NCI-H82 treated with DMSO at 0.1 percent for 48 hours (cell line): ENCODE data around the gene GATA6.
"Not testable (repeated sequence)": the region's sequence is repeated elsewhere in the genome, so short reads cannot be mapped to it uniquely, and the experiment has no call there.

Experiments used
- DNase-seq: peaks from one replicate; lab custom pipeline; 2025; ENCODE audit not compliant: unreplicated experiment; lab: John Stamatoyannopoulos, UW

The GATA6 gene

GRCh38 chr18:22203536-22204213, 34.3 kb downstream of the GATA6 start:
- DNase-seq = no peak

- no peak for DNase-seq
These were observed 34.8 kb downstream of the GATA6 start for GRCh38 chr18:22204214-22204536.

DNA sequence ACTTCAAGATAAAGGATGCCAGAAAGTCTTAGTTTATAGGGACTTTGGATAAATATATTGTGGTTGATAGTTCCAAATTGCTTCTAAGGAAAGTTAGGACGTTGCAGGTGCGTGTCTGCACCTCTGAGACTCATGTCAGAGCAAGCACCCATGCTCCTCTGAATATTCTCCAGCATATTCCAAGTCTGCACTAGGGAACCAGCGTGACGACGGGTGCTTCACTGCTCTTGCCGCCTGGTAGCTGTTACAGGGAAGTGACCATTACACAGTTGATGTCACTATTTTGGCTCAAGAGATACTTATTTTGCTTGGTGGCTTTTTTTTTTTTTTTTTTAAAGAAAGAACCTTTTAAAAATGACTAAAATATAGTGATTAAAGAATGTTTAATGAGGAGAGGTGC, 35.6 kb downstream of the GATA6 start:
- DNase-seq = no peak

GRCh38 chr18:22207021-22207758, 37.8 kb downstream of the GATA6 start:
- no peak for DNase-seq

DNA sequence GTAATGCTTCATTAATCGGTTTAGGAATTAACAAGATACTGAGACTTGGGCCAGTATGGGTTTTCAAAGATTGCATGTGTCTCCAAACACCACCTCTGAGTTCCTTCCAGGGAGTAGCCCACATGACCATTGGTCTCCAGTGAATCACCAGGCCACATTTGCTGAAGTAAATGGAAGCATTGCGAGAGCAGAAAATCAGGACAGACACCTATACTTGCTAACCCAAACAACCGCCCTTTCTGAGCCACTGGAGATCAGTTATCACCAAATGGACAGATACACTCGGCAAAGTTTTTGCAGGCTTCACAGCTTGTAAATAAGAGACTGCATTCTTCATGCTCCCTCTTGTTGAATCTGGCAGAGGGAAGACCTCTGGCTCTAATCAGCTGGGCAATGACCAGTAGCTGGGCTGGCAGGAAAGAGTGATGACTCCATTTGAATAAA, 40.9 kb downstream of the GATA6 start:
- DNase-seq = no peak

DNA sequence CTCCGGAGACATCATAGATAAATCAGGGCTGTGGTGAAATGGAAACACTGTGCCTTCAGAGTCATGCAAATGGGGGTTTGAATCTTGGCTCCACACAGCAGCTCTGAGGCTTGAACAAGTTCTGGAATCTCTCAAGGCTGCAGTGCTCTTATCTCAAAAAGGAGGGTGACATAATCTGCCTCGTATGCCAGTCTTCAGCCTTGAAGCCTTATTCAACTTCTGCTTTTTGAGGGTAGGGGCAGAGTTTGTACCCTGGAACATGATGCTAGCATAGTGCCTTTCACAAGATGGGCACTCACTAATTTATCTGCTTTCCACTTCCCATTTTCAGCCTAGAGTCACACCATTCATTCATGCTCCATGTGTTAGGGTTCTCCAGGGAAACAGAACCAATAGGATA, 42.3 kb downstream of the GATA6 start:
- DNase-seq = no peak

DNA sequence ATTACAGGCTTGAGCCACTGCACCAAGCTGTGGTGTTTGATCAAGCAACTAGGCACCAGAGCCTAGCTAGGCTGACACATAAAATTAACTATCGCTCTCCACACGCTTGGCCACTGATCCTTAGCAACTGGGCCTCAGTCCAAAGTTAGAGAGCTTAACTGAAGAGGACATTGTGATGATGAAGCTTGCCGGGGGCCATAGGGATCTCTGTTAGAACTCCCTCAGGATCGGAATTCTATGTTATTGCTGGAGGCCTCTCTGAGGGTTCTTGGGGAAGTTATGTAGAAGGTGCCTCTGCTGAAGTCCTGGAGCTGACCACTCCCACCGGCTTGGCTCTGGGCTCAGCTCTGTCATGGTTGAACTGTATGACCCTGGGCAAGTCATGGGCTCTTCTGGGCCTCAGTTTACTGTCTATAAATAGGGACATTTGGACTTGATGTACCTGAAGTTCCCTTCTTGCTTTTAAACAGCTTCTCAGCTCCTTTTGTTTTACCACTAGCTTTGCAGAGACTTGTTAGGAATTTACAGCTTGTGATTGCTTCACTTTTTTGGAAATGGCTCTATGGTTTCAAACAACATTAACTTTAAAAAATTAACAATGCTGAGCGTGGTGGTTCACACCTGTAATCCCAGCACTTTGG, 44.1 kb downstream of the GATA6 start:
- no peak for DNase-seq

GRCh38 chr18:22214731-22215528, 45.5 kb downstream of the GATA6 start:
- no peak for DNase-seq

GRCh38 chr18:22218835-22219234, 49.4 kb downstream of the GATA6 start:
- DNase-seq = no peak

DNA sequence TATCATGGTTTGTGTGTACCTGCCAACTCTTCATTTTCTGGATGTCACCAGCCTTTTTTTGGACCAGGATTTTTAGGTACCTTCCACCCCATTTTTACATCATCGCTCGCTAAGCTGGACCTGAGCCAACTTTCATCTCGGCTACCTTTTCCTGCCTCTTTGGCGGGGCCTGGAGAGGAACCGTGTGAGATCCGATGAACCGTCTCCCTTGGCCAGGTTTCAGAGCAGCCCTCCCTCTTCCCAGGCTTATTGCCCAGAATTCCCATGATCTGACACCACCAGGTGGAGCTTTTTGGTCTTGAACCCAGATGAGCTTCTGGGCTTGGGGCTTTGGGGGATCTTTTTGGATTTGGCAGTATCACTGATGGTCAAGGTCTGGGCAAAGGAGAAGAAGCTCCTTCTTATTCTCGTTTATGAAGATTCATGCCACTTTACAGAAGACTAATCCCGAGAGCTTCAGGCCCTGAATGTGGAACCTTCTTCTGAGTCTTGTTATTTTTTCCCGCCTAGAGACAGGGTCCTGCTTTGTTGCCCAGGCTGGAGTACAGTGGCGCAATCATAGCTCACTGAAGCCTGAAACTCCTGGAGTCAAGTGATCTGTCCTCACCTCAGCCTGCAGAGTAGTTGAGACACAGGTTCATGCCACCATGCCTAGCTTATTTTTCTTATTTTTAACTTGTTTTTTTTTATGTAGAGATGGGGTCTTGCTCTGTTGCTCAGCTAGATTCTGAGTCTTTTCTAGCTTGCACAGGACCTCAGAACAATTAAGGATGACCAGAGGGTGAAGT, 50.4 kb downstream of the GATA6 start:
- DNase-seq = no peak

GRCh38 chr18:22220585-22220984, 51.2 kb downstream of the GATA6 start:
- DNase-seq = not testable (repeated sequence)

- DNase-seq = no peak
These were observed 52.0 kb downstream of the GATA6 start for GRCh38 chr18:22221350-22221749.

DNA sequence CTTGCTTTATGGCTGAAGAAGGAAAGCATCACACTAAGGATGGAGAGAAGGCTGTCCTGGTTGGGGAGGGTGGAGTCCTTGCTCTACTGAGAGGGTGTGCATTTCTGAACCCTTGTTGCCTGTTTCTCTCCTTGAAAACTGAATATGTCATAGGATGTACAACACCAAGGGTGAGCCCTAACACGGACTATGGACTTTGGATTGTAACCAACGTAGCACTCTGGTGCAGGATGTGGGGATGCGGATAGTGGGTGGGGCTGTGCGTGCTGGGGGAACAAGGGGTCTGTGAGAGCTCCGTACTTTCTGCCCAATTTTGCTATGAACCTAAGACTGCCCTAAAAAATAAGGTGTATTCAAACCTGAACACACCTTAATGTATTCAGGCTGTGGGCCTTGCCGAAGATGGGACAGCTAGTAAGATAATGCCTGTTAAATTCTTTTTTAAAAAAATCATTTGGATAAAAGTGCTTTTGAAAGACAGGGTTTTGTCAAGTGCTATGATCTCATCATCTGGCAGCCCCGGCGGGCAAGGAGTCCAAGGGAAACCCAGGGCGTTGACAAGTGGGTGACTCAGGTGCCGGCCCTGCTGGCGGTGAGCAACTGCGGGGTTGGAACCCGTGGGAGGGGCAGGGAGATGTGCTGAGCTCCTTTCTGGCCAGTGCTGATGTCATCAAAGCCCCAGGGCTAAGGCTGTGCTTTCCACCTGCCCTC, 54.0 kb downstream of the GATA6 start:
- DNase-seq = no peak

GRCh38 chr18:22223965-22224322, 54.6 kb downstream of the GATA6 start:
- no peak for DNase-seq

DNA sequence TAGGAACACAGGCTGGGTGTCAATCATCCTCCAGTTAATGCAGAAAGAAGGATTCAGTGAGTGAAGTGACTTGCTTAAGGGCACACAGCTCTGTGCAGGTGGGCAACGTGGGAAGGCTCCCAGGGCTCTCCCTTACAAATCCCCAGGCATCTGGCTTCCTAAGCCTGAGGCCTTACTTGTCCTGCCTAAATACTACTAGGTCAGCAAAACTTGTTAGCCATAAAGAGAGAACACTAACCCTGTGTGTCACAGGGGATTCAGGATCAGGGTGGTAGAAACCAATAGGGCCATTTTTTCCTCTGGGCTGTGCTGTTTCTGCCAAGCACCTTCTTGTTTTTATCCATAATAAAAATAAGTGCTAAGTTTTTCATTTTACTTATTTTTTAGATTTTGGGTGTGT, 55.0 kb downstream of the GATA6 start:
- no peak for DNase-seq

- DNase-seq = no peak
These were observed 57.4 kb downstream of the GATA6 start for GRCh38 chr18:22226801-22227200.

DNA sequence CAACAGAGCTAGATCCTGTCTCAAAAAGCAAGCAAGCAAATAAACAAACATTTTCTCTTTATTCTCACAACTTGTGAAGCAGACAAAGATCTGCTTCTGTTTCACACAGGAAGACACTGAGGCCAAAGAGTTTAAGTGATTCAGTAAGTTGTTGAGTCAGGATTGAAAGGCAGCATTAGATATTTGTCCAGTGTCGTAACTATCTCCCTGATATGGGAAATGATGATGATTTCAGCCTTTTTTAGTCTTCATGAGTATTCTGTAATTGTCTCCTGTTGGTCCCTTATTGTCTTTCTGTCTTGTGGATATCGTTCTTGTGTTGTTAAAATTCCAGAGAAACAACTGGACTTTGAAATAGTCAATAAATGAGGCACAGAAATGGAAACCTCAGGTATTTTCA, 59.6 kb downstream of the GATA6 start:
- DNase-seq = no peak

GRCh38 chr18:22229456-22230124, 60.2 kb downstream of the GATA6 start:
- no peak for DNase-seq

DNA sequence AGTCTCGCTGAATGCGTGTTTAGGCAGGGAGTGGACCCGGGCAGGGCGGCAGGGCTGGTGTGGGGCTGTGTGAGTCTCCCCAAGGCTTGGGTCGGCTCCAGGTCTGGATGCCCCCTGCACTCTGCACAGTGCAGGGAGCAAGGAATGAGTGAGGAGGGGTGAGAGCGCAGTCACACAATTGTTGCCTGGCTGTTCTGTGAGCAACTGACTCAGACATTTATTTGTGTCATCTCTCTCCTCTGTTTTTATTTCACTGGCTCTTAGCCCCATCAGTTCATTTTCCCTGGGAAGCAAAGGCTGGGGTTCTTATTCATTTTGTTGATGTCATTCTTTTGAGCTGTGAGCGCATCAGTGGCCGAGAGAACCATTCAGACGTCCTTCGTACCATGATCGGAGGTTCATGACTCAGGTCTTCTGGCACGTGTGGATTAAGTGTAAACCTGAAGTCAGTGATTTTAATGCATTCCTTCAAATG, 61.1 kb downstream of the GATA6 start:
- no peak for DNase-seq

DNA sequence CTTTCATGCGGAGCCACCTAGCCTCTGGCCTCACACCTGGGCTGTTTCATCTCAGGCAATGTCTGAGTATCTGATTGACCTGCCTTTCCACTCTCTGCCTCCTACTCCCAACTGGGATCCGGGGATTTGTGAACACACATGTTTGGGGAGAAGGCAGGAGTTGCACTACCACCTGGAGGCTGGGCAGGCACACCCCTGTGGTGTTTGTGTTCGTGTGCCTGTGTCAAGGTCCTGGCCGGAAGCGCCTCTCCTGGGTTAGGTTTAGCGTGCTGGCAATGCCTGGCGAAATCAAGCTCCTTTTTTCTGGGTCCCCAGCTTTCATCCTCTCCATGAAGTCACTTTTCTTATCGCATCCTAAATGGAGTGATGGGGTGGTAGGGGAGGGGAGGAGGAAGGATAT, 63.9 kb downstream of the GATA6 start:
- no peak for DNase-seq
